K562 (cell line): ENCODE data around the gene ZBTB22. TPM values are rescaled to one million over a fixed set of nuclear protein-coding genes. Genes with fewer than 3 reads are reported as not detected.
A peak's percentile ranks its signal among the peaks of the same experiment; 100 is the strongest.

ENCODE experiments used
- EHMT2 ChIP-seq: fragments of 450-650 bp; IDR thresholded peaks from 2 replicates; pipeline ENCODE4 v1.6.1; 2018; ENCODE audit warnings: antibody characterized with exemption
- HMGN3 ChIP-seq: IDR thresholded peaks from 2 replicates; pipeline ENCODE4 v1.6.1; 2011; ENCODE audit warnings: borderline replicate concordance, low read depth, mild to moderate bottlenecking, mixed read lengths, low read length; ENCODE audit not compliant: insufficient read length; ENCODE audit errors: extremely low read depth
- KAT2B ChIP-seq: IDR thresholded peaks from one replicate; pipeline ENCODE4 v1.6.1; 2012; ENCODE audit warnings: low read depth, mild to moderate bottlenecking, control low read depth, inconsistent platforms, low read length, moderate library complexity
- STAG1 ChIP-seq: sonication (generic); formaldehyde crosslinking; IDR thresholded peaks from 2 replicates; pipeline ENCODE4 v1.5.0; 2020; ENCODE audit warnings: missing genetic modification reagents, borderline replicate concordance
- TCF3 ChIP-seq: sonication (generic); formaldehyde crosslinking; IDR thresholded peaks from 2 replicates; pipeline ENCODE4 v1.4.0; 2020; ENCODE audit warnings: mild to moderate bottlenecking, missing genetic modification reagents
- TEAD4 ChIP-seq, 2 experiments: sonication (generic) in 1 of 2; formaldehyde crosslinking in 1 of 2; IDR thresholded peaks; 2 replicates each; pipeline versions ENCODE4 v1.6.1 to v1.8.0; 2012 to 2022; ENCODE audit warnings: borderline replicate concordance in 1 of 2, inconsistent platforms in 1 of 2, low read length in 1 of 2, mild to moderate bottlenecking in 1 of 2, missing genetic modification reagents in 1 of 2
- ZNF445 ChIP-seq: fragments of 250-450 bp; sonication (Bioruptor Pico); IDR thresholded peaks from 2 replicates; pipeline ENCODE4 v1.4.0; 2020; ENCODE audit warnings: low read depth, mild to moderate bottlenecking, moderate library complexity
- ZNF57 ChIP-seq: fragments of 450-650 bp; formaldehyde crosslinking; IDR thresholded peaks from 2 replicates; pipeline ENCODE4 v1.4.0; 2020; ENCODE audit warnings: mild to moderate bottlenecking, moderate library complexity
- polyA plus RNA-seq, 8 experiments: library from polyadenylated mRNA; depleted of rRNA in 4 of 8; stranded (reverse) in 5 of 8; unstranded in 3 of 8; fragments of >200 nt; fragmentation: Nextera tagmentation in 2 of 8; fragmentation: Illumina TruSeq in 1 of 8; extraction: Ambion mirVana in 2 of 8; extraction: Trizol in 1 of 8; gene quantifications; 2 replicates each; pipeline versions ENCODE4 v1.2.1 to v1.2.3, GENCODE V29; 2011 to 2014; ENCODE audit warnings: inconsistent platforms in 1 of 8, missing spikeins in 1 of 8
- total RNA-seq, 7 experiments: library from RNA; depleted of rRNA in 6 of 7; stranded (reverse); fragments of >200 nt in 6 of 7; fragmentation: Illumina TruSeq in 2 of 7; extraction: Trizol in 2 of 7; gene quantifications; 2 replicates each; pipeline versions ENCODE4 v1.2.1 to v1.2.3, GENCODE V29; 2011 to 2021; ENCODE audit warnings: low replicate concordance in 1 of 7
- TF ChIP-seq, protein P1 (sequence below): fragments of 250-450 bp; sonication (Bioruptor Pico); IDR thresholded peaks from 2 replicates; pipeline ENCODE4 v1.4.0; 2020; ENCODE audit warnings: mild to moderate bottlenecking, moderate library complexity, borderline replicate concordance
- TF ChIP-seq, protein P2 (sequence below): fragments of 450-650 bp; IDR thresholded peaks from 2 replicates; pipeline ENCODE4 v1.6.1; 2016; ENCODE audit warnings: antibody characterized with exemption
- TF ChIP-seq, protein P3 (sequence below): IDR thresholded peaks from 2 replicates; pipeline ENCODE4 v1.6.1; 2014; ENCODE audit warnings: antibody characterized with exemption
- TF ChIP-seq, protein P4 (sequence below), 2 experiments: fragments of 450-650 bp in 1 of 2; sonication (generic) in 1 of 2; formaldehyde crosslinking in 1 of 2; IDR thresholded peaks in 1 of 2; conservative IDR thresholded peaks in 1 of 2; 2 replicates each; pipeline versions ENCODE4 v1.6.1 to v1.8.1; 2016 to 2023; ENCODE audit warnings: mild to moderate bottlenecking in 2 of 2, moderate library complexity in 2 of 2, inconsistent platforms in 1 of 2, missing genetic modification reagents in 1 of 2
- TF ChIP-seq, protein P5 (sequence below): fragments of 250-450 bp; sonication (Bioruptor Pico); IDR thresholded peaks from 2 replicates; pipeline ENCODE4 v1.5.0; 2021
- TF ChIP-seq, protein P6 (sequence below): fragments of 250-450 bp; sonication (Bioruptor Pico); IDR thresholded peaks from 2 replicates; pipeline ENCODE4 v1.5.1; 2021; ENCODE audit warnings: mild to moderate bottlenecking

The ZBTB22 gene
- total and polyA plus RNA-seq, 9 of the 15 experiments (the other 6 are each of a cell fraction or from before 2014, with no cell fraction given), result 0.21 to 11.9 (median 7.1) TPM

DNA sequence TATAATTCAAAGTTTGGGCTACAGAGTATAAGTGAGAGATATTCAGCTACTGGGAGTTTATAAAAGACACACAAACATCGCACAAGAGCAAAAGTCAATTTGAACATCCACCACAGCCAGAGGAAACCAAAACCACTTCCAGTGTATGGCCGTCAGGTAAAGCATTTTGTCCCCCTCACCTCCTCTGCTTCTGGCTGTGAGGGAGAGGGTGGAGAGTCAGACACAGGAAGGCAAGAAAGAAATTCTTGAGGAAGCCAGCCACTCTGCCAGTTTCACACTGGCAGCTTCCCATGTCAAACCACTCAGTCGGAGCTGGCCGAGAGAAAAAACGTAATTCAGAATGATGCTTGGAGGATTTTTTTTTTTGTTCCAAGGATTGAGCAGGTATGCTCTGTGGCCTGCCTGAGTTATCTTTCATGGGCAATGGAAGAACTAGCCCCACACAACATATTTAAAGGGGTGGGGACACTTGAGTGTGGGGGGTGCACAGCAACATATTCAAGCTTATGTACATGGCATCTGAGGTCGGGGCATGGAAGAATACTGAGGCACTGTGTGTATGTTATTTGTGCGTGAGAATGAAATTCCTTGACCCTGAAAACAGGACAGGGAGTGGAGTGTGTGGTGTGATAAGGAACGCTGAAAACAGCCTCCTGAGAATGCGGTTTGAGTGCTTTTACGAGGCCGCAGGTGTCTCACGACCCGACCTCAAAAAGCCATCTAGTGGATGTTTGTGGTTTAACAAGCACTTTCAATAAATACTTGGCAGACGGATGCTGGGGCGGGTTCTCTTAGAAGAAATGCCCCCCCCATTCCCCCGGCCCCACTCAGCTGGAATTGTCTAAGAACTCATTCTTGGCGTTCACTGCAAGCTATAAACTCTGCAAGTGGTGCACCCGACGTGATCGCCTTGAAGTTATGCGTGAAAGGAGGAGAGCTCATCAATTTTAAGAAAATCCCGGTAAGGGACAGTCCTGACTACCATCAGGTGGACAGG is 27.5 kb upstream of the ZBTB22 start (continued):
- TF ChIP-seq, protein P1, sequence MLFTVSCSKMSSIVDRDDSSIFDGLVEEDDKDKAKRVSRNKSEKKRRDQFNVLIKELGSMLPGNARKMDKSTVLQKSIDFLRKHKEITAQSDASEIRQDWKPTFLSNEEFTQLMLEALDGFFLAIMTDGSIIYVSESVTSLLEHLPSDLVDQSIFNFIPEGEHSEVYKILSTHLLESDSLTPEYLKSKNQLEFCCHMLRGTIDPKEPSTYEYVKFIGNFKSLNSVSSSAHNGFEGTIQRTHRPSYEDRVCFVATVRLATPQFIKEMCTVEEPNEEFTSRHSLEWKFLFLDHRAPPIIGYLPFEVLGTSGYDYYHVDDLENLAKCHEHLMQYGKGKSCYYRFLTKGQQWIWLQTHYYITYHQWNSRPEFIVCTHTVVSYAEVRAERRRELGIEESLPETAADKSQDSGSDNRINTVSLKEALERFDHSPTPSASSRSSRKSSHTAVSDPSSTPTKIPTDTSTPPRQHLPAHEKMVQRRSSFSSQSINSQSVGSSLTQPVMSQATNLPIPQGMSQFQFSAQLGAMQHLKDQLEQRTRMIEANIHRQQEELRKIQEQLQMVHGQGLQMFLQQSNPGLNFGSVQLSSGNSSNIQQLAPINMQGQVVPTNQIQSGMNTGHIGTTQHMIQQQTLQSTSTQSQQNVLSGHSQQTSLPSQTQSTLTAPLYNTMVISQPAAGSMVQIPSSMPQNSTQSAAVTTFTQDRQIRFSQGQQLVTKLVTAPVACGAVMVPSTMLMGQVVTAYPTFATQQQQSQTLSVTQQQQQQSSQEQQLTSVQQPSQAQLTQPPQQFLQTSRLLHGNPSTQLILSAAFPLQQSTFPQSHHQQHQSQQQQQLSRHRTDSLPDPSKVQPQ (CRISPR knock-in tag), result no peak
- TF ChIP-seq ZNF57 (CRISPR knock-in tag) (no peak), TCF3 (peak; percentile 87), STAG1 (no peak), KAT2B (no peak), ZNF445 (CRISPR knock-in tag) (no peak), HMGN3 (no peak), EHMT2 (peak; percentile 22; the same call in 1 of the 2 replicates), TEAD4 (IDR thresholded peaks at IDR 0.05; ENCODE audit: low read length) (peak; percentile 90), TEAD4 (CRISPR knock-in tag; IDR thresholded peaks at IDR 0.05; ENCODE audit: borderline replicate concordance) (no peak)
- TF ChIP-seq, protein P2, sequence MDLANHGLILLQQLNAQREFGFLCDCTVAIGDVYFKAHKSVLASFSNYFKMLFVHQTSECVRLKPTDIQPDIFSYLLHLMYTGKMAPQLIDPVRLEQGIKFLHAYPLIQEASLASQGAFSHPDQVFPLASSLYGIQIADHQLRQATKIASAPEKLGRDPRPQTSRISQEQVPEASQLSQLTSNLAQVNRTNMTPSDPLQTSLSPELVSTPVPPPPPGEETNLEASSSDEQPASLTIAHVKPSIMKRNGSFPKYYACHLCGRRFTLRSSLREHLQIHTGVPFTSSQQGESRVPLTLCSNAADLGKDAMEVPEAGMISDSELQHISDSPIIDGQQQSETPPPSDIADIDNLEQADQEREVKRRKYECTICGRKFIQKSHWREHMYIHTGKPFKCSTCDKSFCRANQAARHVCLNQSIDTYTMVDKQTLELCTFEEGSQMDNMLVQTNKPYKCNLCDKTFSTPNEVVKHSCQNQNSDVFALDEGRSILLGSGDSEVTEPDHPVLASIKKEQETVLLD, result peak; percentile 59; the same call in 1 of the 2 replicates
- TF ChIP-seq, protein P3, sequence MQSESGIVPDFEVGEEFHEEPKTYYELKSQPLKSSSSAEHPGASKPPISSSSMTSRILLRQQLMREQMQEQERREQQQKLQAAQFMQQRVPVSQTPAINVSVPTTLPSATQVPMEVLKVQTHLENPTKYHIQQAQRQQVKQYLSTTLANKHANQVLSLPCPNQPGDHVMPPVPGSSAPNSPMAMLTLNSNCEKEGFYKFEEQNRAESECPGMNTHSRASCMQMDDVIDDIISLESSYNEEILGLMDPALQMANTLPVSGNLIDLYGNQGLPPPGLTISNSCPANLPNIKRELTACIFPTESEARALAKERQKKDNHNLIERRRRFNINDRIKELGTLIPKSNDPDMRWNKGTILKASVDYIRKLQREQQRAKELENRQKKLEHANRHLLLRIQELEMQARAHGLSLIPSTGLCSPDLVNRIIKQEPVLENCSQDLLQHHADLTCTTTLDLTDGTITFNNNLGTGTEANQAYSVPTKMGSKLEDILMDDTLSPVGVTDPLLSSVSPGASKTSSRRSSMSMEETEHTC, result 0 out of 2 replicates have a peak, but pooled peaks have one; percentile 21
- TF ChIP-seq, protein P4, sequence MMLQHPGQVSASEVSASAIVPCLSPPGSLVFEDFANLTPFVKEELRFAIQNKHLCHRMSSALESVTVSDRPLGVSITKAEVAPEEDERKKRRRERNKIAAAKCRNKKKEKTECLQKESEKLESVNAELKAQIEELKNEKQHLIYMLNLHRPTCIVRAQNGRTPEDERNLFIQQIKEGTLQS (IDR thresholded peaks at IDR 0.05), result no peak
- TF ChIP-seq, protein P4 (CRISPR knock-in tag; conservative IDR thresholded peaks at IDR 0.05), result 0 out of 2 replicates have a peak, but pooled peaks have one; percentile 30
- TF ChIP-seq, protein P5, sequence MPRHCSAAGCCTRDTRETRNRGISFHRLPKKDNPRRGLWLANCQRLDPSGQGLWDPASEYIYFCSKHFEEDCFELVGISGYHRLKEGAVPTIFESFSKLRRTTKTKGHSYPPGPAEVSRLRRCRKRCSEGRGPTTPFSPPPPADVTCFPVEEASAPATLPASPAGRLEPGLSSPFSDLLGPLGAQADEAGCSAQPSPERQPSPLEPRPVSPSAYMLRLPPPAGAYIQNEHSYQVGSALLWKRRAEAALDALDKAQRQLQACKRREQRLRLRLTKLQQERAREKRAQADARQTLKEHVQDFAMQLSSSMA (CRISPR knock-in tag), result no peak
- TF ChIP-seq, protein P6, sequence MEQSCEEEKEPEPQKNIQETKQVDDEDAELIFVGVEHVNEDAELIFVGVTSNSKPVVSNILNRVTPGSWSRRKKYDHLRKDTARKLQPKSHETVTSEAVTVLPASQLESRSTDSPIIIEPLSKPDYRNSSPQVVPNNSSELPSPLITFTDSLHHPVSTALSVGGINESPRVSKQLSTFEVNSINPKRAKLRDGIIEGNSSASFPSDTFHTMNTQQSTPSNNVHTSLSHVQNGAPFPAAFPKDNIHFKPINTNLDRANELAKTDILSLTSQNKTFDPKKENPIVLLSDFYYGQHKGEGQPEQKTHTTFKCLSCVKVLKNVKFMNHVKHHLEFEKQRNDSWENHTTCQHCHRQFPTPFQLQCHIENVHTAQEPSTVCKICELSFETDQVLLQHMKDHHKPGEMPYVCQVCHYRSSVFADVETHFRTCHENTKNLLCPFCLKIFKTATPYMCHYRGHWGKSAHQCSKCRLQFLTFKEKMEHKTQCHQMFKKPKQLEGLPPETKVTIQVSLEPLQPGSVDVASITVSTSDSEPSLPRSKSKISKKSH (CRISPR knock-in tag), result no peak
